CD1c-positive myeloid dendritic cell (primary cell): ENCODE measurements around the gene BACH1.
A peak's percentile ranks its signal among the peaks of the same experiment; 100 is the strongest.
"Not testable (repeated sequence)": the region's sequence is repeated elsewhere in the genome, so short reads cannot be mapped to it uniquely, and the experiment has no call there.

Experiments used
- DNase-seq: peaks from one replicate; pipeline ENCODE4 v3.0.0-alpha.2; 2016; ENCODE audit errors: extremely low spot score

Gene BACH1

GRCh38 chr21:29298348-29299045, at the start of gene BACH1:
BACH1 (plus strand) TSS chr21:29298922; CDS start chr21:29321281, 22,359 bp downstream.
- peak; percentile 96 for DNase-seq

- DNase-seq: not testable (repeated sequence)
Observed at GRCh38 chr21:29249289-29249688, 49.4 kb upstream of the BACH1 start.

- peak; percentile 63 for DNase-seq
Observed at GRCh38 chr21:29250636-29251035, 48.1 kb upstream of the BACH1 start.

- not testable (repeated sequence) for DNase-seq
Observed at GRCh38 chr21:29253861-29254260, 44.9 kb upstream of the BACH1 start.

DNA sequence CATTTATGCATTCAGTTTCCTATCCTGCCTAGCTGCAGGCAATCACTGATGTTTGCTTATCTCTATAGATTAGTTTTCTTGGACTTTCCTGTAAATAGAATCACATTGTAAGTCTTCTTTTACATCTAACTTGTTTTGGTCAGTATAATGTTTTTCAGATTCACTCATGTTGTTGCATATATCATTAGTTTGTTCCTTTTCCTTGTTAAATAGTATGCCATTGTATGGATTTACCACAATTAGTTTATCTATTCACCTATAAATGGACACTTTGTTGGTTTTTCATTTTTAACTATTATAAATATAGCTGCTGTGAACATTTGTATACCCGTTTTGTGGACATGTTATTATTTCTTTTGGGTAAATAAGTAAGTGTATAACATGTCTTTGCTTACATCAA, 44.2 kb upstream of the BACH1 start:
- DNase-seq: no peak

DNA sequence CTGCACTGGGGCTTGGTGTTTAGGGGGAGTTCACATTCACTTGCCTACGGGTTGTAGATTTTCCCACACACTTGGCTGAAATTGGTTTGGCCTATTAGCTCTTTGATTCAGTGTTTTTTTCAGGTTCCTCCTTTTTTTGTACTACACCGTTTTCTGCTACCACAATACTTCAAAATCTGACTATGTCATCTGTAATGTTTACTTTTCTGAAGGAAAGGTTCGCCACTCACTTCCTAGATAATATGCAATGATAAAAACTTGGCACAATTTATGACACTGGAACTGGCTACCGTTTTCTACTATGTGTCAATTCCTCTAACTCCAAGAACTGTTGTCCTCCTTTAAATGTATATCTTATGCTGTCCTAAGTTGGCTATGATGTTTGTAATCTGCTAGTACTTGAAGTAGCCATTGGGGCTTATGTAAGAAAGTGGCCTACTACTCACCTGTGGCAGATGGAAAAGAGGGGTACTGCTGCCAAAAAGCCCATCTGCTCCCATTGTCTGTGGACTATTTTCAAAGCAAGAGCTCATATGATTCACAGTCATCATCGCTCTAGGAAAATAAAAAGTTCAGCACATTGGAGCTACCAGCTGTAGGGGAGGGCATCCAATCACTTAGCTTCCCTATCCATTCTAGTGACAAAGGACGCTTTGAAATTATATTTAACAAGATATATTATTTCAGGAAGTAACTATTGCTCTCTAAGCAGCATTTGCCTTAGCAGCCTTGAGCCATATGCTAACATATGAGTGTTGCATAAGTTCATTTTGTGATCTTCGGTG, 42.4 kb upstream of the BACH1 start:
- peak; percentile 58 for DNase-seq

DNA sequence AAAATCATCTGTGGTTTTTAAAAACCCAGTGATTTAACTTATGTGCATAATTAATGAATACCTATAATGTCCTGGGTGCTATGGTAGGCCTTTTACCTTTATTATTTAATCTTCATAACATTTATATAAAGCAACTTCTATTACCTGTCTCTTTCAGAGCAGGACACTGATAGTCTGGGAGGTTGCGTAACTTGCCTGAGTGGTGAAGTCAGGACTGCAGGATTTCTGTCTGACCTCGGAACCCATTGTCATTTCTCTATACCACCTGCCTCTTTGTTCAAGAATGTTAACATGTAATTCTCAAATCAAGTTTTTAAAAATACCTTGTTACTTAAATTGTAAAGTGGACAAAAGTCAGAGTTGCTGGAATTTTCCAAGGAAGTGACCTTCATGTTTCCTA, 41.0 kb upstream of the BACH1 start:
- no peak for DNase-seq

- no peak for DNase-seq
Observed at GRCh38 chr21:29258626-29259338, 39.9 kb upstream of the BACH1 start.

GRCh38 chr21:29260461-29260860, 38.3 kb upstream of the BACH1 start:
- DNase-seq: no peak

DNA sequence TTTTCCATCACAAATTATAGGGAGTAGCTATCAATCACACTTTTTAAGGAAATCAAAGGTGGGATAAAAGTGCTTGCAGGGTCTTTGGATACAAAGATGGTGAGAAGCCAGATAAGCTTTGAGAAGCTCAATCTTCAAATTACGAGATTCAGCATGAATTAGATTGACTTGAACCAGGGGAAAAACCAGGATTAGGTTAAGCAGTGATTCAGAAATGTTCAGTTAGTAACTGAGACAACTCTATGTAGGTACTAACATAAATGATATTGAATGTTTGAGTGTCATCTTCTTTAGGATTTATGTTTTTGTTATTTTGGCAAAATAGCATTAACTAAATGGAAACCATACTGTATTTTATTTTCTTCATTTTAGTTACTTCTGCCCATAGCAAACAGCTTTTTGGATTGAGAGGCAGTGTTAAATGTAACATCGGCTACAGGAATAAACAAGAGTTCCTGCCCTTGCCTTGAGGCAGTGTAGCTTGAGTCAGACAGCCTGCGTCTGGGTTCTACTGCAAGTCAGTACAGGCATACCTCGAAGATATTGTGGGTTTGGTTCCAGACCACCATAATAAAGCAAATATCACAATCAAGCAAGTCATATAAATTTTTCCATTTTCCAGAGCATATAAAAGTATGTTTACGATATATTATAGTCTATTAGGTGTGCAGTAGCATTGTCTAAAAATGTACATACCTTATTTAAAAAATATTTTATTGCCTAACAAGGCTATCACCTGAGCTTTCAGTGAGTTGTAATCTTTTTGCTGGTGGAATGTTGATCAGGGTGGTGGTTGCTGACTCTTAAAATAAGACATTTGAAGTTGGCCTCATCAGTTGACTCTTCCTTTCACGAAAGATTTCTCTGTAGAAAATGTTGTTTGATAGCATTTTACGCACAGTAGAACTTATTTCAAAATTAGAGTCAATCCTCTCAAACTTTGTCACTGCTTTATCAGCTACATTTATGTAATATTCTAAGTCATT, 36.9 kb upstream of the BACH1 start:
- no peak for DNase-seq

DNA sequence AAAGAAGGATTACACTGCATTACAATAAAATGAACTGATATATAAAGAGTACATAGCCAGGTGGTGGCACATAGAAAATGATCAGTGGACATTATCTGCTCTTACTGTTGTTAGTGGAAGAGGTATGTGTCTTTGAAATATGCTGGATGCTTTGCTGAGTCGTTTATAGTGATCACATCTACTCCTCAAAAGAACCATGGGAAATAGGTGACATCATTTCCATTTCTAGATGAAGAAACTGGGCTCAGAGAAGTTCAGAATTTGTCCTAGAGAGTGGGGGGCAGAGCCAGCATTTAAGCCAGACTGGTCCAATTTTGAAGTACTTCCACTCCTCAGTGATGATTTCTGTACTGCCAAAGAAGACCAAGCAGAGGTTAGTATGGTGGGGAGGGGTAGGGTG, 34.0 kb upstream of the BACH1 start:
- no peak for DNase-seq

- no peak for DNase-seq
Observed at GRCh38 chr21:29265690-29266479, 32.8 kb upstream of the BACH1 start.

DNA sequence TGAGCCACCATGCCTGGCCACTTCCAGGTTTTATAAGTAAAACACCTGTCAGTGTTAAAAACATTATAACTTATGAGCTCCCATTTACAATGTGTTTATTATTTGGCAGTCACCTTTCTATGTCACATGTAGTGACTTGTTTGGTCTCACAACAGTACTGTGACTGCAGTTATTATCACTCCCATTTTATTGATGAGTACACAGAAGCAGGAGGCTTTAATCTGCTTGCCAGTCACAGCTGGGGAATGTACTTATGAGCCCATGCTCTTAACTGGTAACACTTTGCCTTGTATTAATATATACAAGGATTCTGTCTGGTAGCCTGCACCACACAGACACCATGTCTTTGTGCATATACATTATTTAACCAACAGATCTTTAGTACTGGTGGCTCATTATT, 31.1 kb upstream of the BACH1 start:
- no peak for DNase-seq

- DNase-seq: peak; percentile 33
Observed at GRCh38 chr21:29271927-29272333, 26.8 kb upstream of the BACH1 start.

DNA sequence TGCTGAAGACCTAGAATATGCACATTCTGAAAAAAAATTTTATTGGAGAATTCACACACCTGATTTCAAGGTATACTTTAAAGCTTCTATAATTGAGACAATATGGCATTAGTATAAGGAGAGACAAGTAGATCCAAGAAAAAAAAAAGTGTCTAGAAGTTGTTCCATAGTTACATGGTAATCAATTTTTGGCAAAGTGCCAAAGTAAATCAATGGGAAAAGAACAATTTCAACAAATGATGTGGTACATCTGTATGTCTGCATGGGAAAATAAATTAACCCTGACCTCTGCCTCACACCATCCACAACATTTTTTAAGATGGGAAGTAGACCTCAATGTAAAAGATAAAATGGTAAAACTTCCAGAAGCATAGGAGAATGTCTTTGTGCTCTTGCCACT, 21.3 kb upstream of the BACH1 start:
- DNase-seq: no peak

DNA sequence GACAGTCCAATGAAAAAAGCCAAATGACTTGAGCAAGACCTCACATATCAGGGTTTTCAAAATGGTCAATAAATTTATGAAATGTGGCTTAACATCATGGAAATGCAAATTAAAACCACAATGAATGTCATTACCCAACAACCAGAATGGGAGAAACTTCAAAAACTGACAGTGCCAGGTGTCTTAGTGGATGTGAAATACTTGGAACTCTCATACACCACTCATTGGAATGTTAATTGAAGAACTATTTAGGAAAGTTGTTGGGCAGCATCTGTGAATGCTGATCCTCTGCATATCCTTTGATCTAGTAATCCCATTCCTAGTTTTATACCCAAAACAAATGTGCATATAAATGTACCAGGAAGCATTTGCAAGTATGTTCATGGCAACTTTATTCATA, 19.2 kb upstream of the BACH1 start:
- no peak for DNase-seq

- DNase-seq: not testable (repeated sequence)
Observed at GRCh38 chr21:29281801-29282200, 16.9 kb upstream of the BACH1 start.

- DNase-seq: peak; percentile 73
Observed at GRCh38 chr21:29287383-29287782, 11.3 kb upstream of the BACH1 start.

- no peak for DNase-seq
Observed at GRCh38 chr21:29288239-29288638, 10.5 kb upstream of the BACH1 start.

- no peak for DNase-seq
Observed at GRCh38 chr21:29289317-29289716, 9.4 kb upstream of the BACH1 start.

DNA sequence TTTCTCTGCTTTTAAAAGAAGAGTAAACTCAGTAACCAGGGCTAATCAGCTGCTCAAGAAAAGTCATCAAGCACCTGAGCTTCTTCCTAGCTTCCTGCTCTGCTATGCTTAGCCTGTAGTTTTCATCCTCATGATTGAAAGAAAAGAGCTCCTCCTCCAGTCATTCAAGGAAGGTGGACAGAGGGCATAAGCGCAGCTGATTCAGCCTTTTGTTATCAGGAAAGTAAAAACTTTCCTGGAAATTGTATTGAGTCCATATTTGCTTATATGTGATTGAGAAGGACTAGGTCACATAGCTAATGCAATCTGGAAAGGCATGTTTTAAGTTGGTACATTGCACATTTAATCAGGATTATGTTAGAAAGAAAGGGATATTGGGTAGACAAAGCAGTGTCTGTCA, 8.5 kb upstream of the BACH1 start:
- no peak for DNase-seq
